HepG2 (cell line): ENCODE data around the gene C2orf81. TPM values are rescaled to one million over a fixed set of nuclear protein-coding genes. Genes with fewer than 3 reads are reported as not detected.

ENCODE experiments used
- AGO1 ChIP-seq: fragments of 200-400 bp; formaldehyde crosslinking; IDR thresholded peaks from 2 replicates; pipeline ENCODE4 v1.6.1; 2017; ENCODE audit warnings: mild to moderate bottlenecking, low read depth, low read length, moderate library complexity; ENCODE audit not compliant: poor library complexity, severe bottlenecking
- FOXJ3 ChIP-seq: sonication (generic); formaldehyde crosslinking; IDR thresholded peaks from 2 replicates; pipeline ENCODE4 v1.4.0; 2020; ENCODE audit warnings: missing genetic modification reagents, mild to moderate bottlenecking, borderline replicate concordance
- GABPB1 ChIP-seq: IDR thresholded peaks from 2 replicates; pipeline ENCODE4 v1.6.1; 2016; ENCODE audit warnings: mild to moderate bottlenecking, missing genetic modification reagents, moderate library complexity, missing compliant biosample characterization
- HOXD1 ChIP-seq: sonication (generic); formaldehyde crosslinking; IDR thresholded peaks from 2 replicates; pipeline ENCODE4 v1.5.0; 2020; ENCODE audit warnings: missing genetic modification reagents
- NFKBIZ ChIP-seq: IDR thresholded peaks from 2 replicates; pipeline ENCODE4 v1.6.1; 2018; ENCODE audit warnings: missing genetic modification reagents, missing compliant biosample characterization
- REXO4 ChIP-seq: sonication (generic); formaldehyde crosslinking; IDR thresholded peaks from 2 replicates; pipeline ENCODE4 v1.8.0; 2022; ENCODE audit warnings: missing genetic modification reagents, mild to moderate bottlenecking, borderline replicate concordance
- ZBTB20 ChIP-seq: sonication (generic); formaldehyde crosslinking; IDR thresholded peaks from 2 replicates; pipeline ENCODE4 v1.8.1; 2023; ENCODE audit warnings: missing genetic modification reagents, low read depth, mild to moderate bottlenecking, borderline replicate concordance
- ZNF12 ChIP-seq: sonication (generic); formaldehyde crosslinking; IDR thresholded peaks from 2 replicates; pipeline ENCODE4 v1.5.0; 2020; ENCODE audit warnings: missing genetic modification reagents
- ZNF292 ChIP-seq: sonication (generic); formaldehyde crosslinking; IDR thresholded peaks from 2 replicates; pipeline ENCODE4 v1.8.1; 2022; ENCODE audit warnings: mild to moderate bottlenecking, low read depth, missing genetic modification reagents, borderline replicate concordance
- ZNF589 ChIP-seq: sonication (generic); formaldehyde crosslinking; conservative IDR thresholded peaks from 2 replicates; pipeline ENCODE4 v1.8.0; 2022; ENCODE audit warnings: mild to moderate bottlenecking, moderate library complexity, missing genetic modification reagents
- ZNF772 ChIP-seq: sonication (generic); formaldehyde crosslinking; IDR thresholded peaks from 2 replicates; pipeline ENCODE4 v1.5.0; 2020; ENCODE audit warnings: mild to moderate bottlenecking, missing genetic modification reagents
- polyA plus RNA-seq, 8 experiments: library from polyadenylated mRNA; depleted of rRNA in 3 of 8; stranded (reverse) in 7 of 8; unstranded in 1 of 8; fragments of >200 nt; fragmentation: Illumina TruSeq in 4 of 8; extraction: Trizol in 4 of 8; gene quantifications; 2 replicates each; pipeline versions ENCODE4 v1.2.1 to v1.2.3, GENCODE V29; 2011 to 2016; ENCODE audit warnings: low read depth in 4 of 8, missing spikeins in 1 of 8, mixed read lengths in 1 of 8; ENCODE audit not compliant: insufficient read depth in 1 of 8
- total RNA-seq, 5 experiments: library from RNA; depleted of rRNA; stranded (reverse); fragments of >200 nt; fragmentation: Illumina TruSeq; extraction: Trizol; gene quantifications; 2 replicates each; pipeline ENCODE4 v1.2.3, GENCODE V29; 2016; ENCODE audit warnings: low read depth in 1 of 5
- TF ChIP-seq, protein P1 (sequence below): sonication (generic); formaldehyde crosslinking; IDR thresholded peaks from 2 replicates; pipeline ENCODE4 v1.4.0; 2020; ENCODE audit warnings: mild to moderate bottlenecking, low read depth, missing genetic modification reagents
- TF ChIP-seq, protein P2 (sequence below): sonication (generic); formaldehyde crosslinking; IDR thresholded peaks from 2 replicates; pipeline ENCODE4 v1.4.0; 2020; ENCODE audit warnings: mild to moderate bottlenecking, missing genetic modification reagents
- TF ChIP-seq, protein P3 (sequence below): sonication (generic); formaldehyde crosslinking; IDR thresholded peaks from 2 replicates; pipeline ENCODE4 v1.5.0; 2020; ENCODE audit warnings: missing genetic modification reagents
- TF ChIP-seq, protein P4 (sequence below): sonication (generic); formaldehyde crosslinking; IDR thresholded peaks from 2 replicates; pipeline ENCODE4 v1.9.0; 2022; ENCODE audit warnings: missing genetic modification reagents, mild to moderate bottlenecking, borderline replicate concordance
- TF ChIP-seq, protein P5 (sequence below): sonication (generic); formaldehyde crosslinking; IDR thresholded peaks from 2 replicates; pipeline ENCODE4 v1.5.0; 2020; ENCODE audit warnings: mild to moderate bottlenecking, missing genetic modification reagents

Gene C2orf81
- total and polyA plus RNA-seq, 2 of the 13 experiments (the other 11 are each of a cell fraction or from before 2014, with no cell fraction given), result 0.15 to 0.17 TPM

DNA sequence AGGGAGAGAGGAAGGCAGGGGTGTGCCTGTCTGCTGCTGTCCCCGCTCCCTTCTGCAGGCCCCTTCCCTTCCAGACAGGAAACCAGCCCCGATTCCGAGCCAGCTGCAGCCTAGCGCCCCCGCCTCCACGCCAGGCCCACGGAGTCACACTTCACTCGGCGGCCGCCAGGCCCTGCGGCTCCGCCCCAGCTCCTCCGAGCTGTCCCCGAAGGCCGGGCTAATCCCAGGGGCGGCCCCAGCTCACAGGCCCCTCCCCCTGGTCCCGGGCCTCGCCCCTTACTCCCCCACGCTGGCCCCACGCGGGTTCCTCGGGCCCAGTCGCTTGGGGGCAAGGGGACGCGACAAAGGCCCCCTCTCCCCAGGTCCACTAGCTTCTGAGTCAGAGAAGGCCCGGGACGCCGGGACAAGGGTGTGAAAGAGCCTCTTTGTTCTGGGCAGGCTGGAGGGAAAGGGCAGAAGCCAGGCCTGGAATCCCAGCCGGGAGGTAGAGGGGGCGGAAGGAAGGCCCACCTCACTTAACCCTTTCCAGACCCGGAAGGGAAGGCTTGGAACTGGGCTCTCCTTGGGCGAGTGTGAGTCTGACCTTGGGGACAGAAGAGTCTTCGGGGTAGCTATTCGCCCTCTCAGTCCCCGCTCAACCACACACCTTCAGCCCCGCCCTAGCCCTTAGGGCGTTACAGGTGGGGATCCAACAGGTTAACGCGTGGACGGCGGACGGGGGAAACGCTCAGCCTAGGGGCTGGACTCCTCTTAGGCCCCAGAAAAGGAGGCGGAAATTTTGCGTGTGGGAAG, 19.2 kb upstream of the C2orf81 start (continued):
- TF ChIP-seq, protein P1, sequence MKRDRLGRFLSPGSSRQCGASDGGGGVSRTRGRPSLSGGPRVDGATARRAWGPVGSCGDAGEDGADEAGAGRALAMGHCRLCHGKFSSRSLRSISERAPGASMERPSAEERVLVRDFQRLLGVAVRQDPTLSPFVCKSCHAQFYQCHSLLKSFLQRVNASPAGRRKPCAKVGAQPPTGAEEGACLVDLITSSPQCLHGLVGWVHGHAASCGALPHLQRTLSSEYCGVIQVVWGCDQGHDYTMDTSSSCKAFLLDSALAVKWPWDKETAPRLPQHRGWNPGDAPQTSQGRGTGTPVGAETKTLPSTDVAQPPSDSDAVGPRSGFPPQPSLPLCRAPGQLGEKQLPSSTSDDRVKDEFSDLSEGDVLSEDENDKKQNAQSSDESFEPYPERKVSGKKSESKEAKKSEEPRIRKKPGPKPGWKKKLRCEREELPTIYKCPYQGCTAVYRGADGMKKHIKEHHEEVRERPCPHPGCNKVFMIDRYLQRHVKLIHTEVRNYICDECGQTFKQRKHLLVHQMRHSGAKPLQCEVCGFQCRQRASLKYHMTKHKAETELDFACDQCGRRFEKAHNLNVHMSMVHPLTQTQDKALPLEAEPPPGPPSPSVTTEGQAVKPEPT, result peak; percentile 87
- TF ChIP-seq ZNF292 (CRISPR knock-in tag) (peak; percentile 56; the same call in 1 of the 2 replicates), ZNF12 (peak; percentile 62; the same call in 1 of the 2 replicates), ZNF589 (peak; percentile 66; the same call in 1 of the 2 replicates), HOXD1 (CRISPR knock-in tag) (0 out of 2 replicates have a peak, but pooled peaks have one; percentile 28), FOXJ3 (CRISPR knock-in tag) (peak; percentile 60; the same call in 1 of the 2 replicates), AGO1 (peak; percentile 71), ZNF772 (CRISPR knock-in tag) (0 out of 2 replicates have a peak, but pooled peaks have one; percentile 50), ZBTB20 (CRISPR knock-in tag) (peak; percentile 91), NFKBIZ (CRISPR knock-in tag) (peak; percentile 59; the same call in 1 of the 2 replicates), REXO4 (CRISPR knock-in tag) (no peak), GABPB1 (CRISPR knock-in tag) (peak; percentile 85)
- TF ChIP-seq, protein P2, sequence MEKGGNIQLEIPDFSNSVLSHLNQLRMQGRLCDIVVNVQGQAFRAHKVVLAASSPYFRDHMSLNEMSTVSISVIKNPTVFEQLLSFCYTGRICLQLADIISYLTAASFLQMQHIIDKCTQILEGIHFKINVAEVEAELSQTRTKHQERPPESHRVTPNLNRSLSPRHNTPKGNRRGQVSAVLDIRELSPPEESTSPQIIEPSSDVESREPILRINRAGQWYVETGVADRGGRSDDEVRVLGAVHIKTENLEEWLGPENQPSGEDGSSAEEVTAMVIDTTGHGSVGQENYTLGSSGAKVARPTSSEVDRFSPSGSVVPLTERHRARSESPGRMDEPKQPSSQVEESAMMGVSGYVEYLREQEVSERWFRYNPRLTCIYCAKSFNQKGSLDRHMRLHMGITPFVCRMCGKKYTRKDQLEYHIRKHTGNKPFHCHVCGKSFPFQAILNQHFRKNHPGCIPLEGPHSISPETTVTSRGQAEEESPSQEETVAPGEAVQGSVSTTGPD (CRISPR knock-in tag), result peak; percentile 8; the same call in 1 of the 2 replicates
- TF ChIP-seq, protein P3, sequence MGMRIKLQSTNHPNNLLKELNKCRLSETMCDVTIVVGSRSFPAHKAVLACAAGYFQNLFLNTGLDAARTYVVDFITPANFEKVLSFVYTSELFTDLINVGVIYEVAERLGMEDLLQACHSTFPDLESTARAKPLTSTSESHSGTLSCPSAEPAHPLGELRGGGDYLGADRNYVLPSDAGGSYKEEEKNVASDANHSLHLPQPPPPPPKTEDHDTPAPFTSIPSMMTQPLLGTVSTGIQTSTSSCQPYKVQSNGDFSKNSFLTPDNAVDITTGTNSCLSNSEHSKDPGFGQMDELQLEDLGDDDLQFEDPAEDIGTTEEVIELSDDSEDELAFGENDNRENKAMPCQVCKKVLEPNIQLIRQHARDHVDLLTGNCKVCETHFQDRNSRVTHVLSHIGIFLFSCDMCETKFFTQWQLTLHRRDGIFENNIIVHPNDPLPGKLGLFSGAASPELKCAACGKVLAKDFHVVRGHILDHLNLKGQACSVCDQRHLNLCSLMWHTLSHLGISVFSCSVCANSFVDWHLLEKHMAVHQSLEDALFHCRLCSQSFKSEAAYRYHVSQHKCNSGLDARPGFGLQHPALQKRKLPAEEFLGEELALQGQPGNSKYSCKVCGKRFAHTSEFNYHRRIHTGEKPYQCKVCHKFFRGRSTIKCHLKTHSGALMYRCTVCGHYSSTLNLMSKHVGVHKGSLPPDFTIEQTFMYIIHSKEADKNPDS, result peak; percentile 84; the same call in 1 of the 2 replicates
- TF ChIP-seq, protein P4, sequence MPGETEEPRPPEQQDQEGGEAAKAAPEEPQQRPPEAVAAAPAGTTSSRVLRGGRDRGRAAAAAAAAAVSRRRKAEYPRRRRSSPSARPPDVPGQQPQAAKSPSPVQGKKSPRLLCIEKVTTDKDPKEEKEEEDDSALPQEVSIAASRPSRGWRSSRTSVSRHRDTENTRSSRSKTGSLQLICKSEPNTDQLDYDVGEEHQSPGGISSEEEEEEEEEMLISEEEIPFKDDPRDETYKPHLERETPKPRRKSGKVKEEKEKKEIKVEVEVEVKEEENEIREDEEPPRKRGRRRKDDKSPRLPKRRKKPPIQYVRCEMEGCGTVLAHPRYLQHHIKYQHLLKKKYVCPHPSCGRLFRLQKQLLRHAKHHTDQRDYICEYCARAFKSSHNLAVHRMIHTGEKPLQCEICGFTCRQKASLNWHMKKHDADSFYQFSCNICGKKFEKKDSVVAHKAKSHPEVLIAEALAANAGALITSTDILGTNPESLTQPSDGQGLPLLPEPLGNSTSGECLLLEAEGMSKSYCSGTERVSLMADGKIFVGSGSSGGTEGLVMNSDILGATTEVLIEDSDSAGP, result peak; percentile 87; the same call in 1 of the 2 replicates
- TF ChIP-seq, protein P5, sequence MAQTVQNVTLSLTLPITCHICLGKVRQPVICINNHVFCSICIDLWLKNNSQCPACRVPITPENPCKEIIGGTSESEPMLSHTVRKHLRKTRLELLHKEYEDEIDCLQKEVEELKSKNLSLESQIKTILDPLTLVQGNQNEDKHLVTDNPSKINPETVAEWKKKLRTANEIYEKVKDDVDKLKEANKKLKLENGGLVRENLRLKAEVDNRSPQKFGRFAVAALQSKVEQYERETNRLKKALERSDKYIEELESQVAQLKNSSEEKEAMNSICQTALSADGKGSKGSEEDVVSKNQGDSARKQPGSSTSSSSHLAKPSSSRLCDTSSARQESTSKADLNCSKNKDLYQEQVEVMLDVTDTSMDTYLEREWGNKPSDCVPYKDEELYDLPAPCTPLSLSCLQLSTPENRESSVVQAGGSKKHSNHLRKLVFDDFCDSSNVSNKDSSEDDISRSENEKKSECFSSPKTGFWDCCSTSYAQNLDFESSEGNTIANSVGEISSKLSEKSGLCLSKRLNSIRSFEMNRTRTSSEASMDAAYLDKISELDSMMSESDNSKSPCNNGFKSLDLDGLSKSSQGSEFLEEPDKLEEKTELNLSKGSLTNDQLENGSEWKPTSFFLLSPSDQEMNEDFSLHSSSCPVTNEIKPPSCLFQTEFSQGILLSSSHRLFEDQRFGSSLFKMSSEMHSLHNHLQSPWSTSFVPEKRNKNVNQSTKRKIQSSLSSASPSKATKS (CRISPR knock-in tag), result peak; percentile 93; the same call in 1 of the 2 replicates
